ENCODE data around the gene PAX8.
"Not testable (repeated sequence)": the region's sequence is repeated elsewhere in the genome, so short reads cannot be mapped to it uniquely, and the experiment has no call there.

The PAX8 gene

GRCh38 chr2:113278742-113279139 is at the start of gene PAX8:
Gene PAX8, minus strand, starts transcription at chr2:113278921. Its CDS starts 527 bp downstream, at chr2:113278394.
- DNase-seq (ENCODE audit: low read depth in 2 of 2): no peak

GRCh38 chr2:113328043-113328442 is 49.3 kb upstream of the PAX8 start:
- no peak for DNase-seq (ENCODE audit: low read depth in 2 of 2)

GRCh38 chr2:113325161-113325731 is 46.5 kb upstream of the PAX8 start:
- DNase-seq (ENCODE audit: low read depth in 2 of 2): not testable (repeated sequence)

DNA sequence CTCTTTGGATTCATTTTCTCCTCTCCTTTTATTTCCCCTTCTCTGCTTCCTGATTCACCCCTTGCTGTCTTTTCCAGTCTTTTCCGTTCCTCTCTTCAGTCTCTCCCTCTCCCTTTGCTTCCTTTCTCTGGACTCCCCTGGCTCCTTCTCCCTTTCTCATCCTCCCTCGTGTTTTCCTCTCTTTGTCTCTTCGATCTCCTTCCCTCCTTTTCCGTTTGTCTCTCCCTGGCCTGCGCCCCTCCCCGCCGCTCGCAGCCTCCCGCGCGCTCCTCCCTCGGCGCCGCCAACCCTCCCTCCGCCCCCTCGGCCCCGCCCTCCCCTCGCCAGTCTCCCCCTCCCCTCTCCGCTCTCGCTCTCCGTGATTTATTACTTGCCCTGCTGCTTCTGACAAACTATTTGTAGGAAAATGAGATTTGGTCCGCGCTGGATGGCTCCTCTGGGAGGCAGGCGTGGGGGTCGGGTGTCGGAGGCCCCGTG is 46.0 kb upstream of the PAX8 start:
- peak in 1 of 2 donors; percentile 35 for DNase-seq (ENCODE audit: low read depth in 2 of 2)

GRCh38 chr2:113323129-113323528 is 44.4 kb upstream of the PAX8 start:
- not testable (repeated sequence) for DNase-seq (ENCODE audit: low read depth in 2 of 2)

DNA sequence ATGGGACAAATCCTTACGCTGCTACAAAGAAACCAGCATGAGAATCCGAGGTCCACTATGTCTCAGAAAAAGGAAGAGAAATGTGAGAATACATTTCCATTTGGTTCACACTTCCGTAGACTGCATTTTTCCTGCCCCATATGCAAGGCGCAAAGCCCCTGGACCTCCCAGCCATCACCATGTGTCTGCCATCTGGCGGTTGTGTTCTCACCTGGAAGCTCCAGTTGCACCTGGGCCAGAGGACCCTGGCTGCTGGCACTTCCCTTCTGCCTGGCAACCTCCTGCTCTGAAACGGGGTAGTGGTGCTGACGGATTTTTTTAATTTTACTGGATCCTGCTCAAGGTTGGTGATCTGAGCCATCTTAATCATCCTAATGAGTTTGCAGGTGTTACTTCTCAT is 41.4 kb upstream of the PAX8 start:
- not testable (repeated sequence) for DNase-seq (ENCODE audit: low read depth in 2 of 2)

- DNase-seq (ENCODE audit: low read depth in 2 of 2): not testable (repeated sequence)
Measured at GRCh38 chr2:113318941-113319340, 40.2 kb upstream of the PAX8 start.

- no peak for DNase-seq (ENCODE audit: low read depth in 2 of 2)
Measured at GRCh38 chr2:113316085-113316484, 37.4 kb upstream of the PAX8 start.

- not testable (repeated sequence) for DNase-seq (ENCODE audit: low read depth in 2 of 2)
Measured at GRCh38 chr2:113314663-113315062, 35.9 kb upstream of the PAX8 start.

DNA sequence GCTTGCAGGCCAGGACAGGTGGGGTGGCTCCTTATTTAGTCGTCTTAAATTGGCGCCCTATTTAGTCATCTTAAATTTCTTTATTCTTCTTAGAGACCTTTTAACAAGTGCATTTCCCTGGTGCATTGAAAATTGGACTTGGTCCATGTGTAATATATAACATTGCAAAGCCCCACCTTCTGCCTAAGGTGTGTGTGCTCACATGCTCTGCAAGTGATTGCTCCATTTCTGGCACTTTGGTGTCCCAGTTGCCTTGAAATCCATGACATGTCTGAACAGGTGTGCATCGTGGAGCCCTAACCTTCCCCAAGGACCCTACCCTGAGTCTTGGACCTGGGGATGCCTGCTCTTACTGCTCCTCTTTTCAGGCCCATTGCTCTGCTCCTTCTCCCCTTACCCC is 35.5 kb upstream of the PAX8 start:
- DNase-seq (ENCODE audit: low read depth in 2 of 2): not testable (repeated sequence)

GRCh38 chr2:113311781-113312180 is 33.1 kb upstream of the PAX8 start:
- DNase-seq (ENCODE audit: low read depth in 2 of 2): not testable (repeated sequence)

DNA sequence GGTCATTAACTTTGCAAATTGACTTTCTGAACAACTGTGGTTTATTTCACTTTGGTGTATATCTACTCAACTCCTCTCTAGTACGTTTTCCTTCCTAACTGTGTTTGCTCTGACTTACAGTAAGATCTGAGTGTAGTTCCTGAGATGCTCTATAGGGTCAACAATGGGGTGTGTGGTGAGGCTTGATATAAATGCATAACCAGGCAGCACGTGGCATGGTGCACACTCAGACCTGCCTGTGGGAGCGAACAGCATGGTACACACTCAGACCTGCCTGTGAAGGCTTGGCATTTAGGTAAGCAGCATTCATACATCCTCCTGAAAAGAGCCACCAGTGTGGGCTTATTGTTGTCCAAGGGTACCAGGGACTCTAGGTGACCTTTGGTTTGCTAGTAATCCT is 32.5 kb upstream of the PAX8 start:
- DNase-seq (ENCODE audit: low read depth in 2 of 2): not testable (repeated sequence)

- no peak for DNase-seq (ENCODE audit: low read depth in 2 of 2)
Measured at GRCh38 chr2:113309655-113310387, 31.1 kb upstream of the PAX8 start.

GRCh38 chr2:113308784-113309183 is 30.1 kb upstream of the PAX8 start:
- DNase-seq (ENCODE audit: low read depth in 2 of 2): not testable (repeated sequence)

GRCh38 chr2:113306207-113306606 is 27.5 kb upstream of the PAX8 start:
- not testable (repeated sequence) for DNase-seq (ENCODE audit: low read depth in 2 of 2)

DNA sequence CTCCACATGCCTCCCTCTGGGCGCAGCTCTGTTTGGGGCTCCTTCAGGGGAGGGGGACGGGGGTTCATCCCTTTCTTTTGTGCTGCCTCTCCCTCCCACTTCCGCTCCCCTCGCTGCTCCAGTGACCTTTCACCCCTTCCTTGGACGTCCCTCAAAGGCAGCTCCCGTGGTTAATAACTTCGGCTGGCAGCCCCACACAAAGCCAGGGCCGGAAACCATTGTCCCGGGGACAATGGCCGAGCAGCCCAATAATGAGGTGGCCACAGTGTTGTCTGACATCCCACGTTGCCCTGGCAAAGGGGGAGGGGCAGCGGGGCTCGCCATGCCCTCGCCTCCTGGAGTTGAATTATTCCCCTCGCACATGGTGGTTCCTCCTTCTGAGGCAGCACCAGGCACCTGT is 27.0 kb upstream of the PAX8 start:
- DNase-seq (ENCODE audit: low read depth in 2 of 2): not testable (repeated sequence)

DNA sequence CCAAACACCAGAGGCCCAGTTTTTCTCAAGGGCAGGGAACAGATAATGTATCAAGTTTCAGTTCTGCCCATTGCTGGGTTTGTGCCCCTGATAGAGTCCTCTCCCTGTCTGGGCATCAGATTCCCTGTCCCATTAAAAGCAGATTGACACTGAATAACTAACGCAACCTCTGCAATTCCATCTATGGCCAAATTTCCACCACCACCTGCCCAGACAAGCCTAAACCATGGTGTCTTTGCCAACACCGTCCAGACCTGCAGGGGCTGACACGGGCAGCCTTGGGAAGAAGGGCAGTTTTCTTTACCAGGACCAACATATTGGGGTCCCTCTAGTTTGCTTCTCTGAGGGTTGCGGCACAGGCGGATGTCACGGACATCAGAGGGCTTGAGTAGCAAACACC is 26.4 kb upstream of the PAX8 start:
- no peak for DNase-seq (ENCODE audit: low read depth in 2 of 2)

DNA sequence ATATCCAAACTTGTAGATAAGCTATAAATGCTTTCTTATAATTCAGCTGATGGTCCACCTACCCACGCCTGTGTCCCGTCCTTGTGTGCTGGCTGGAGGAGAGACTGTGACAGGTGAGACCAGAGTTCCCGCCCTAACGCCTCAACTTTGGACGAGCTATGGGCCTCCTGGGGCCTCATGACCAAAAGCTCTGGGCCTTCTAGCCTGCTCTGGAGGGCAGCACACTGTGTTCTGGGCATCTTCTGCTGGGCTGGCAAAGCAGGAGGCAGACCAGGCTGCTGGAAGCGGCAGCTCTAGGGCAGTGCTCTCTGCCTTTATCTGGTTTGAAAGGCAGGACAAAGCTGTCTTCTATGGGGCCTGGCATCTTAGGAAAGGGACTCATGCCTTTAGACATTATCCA is 26.0 kb upstream of the PAX8 start:
- DNase-seq (ENCODE audit: low read depth in 2 of 2): no peak

DNA sequence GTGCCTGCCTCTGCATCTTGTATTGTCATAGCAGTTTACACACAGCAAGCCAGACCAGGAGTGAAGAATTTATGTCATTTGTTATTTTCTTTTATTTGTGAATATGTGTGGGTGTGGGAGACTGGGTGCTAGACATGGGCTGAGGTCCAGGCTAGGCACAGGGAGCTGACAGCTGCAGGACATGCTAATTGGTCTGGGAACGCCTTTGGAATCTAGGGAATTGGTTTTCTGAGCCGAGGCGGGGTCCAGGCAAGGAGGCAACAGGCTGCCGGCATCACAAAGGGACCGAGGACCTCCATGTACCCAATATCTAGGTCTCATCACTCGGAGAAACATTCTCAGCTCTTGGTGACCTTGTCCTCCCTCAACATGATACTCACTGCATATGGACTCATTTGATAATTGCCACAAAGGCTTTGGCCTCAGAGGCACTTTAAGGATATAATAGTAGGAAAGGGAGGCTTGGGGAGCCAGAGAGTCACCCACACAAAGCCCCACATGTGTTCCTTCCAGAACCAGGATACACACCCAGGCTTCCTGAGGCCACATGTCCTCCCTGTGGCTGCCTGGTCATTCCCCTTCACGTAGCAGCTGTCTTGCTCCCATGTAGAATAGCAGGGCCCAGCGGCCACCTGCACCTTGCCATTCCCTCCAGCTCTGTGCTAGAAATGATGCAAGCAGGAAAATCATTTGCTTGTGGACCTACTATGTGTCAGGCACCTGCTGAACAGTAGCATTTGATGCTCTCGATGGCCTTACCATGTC is 23.7 kb upstream of the PAX8 start:
- DNase-seq (ENCODE audit: low read depth in 2 of 2): not testable (repeated sequence)

DNA sequence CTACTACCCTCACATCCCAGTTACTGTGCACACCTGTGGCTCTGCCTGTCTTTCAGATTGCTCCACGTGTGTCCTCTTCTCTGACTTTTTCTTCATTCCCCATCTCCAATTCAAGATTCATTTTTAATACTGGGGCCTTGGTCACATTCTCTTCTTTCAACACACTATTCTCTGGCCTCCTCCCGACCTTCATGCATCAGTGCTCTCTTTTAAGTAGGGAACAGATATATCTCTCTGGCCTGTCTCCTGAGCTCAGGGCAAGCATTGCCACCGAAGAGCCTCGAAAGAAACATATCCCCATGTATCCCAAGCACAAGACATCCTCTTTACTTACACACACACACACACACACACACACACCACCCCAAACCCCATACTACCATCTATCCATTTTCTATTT is 21.6 kb upstream of the PAX8 start:
- DNase-seq (ENCODE audit: low read depth in 2 of 2): no peak

DNA sequence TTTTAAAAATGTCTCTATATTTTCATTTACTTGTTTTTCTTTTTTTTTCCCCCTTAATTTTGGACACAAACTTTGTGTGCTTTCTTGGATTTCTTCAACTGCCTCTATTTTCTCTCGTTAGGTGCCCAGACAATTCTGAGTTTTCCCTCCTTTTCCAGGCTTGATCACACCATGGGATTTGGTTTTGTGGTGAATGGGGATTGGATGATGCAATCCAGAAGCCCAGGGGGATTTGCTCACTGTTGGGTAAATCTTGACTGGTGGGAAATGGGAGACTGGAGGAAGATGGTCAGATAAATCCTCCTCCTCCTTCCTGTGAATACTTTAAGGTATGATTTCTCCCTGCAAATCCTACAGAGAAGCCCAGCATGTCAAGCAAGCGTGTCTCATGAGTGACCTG is 19.5 kb upstream of the PAX8 start:
- DNase-seq (ENCODE audit: low read depth in 2 of 2): no peak

- peak in 1 of 2 donors; percentile 10 for DNase-seq (ENCODE audit: low read depth in 2 of 2)
Measured at GRCh38 chr2:113297590-113297989, 18.9 kb upstream of the PAX8 start.

DNA sequence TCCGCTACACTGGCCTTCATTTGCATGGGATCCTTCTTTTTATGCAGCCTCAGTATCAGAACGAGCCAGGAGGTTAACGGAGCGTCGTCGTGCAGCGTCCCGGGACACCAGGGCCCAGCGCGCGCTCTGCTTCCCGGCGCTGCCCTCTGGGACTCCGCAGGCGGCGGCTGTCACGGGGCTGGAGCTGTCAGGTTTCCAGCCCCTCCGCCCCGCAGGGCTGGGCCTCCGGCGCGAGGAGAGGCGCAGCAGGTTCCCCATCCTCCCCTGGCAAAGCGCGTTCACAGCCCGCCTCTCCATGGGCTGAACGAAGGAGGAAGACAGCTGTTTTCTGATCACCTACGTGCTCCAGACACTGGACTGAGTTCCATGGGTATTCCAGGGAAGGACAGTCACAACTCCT is 12.5 kb upstream of the PAX8 start:
- no peak for DNase-seq (ENCODE audit: low read depth in 2 of 2)
